ENCODE results near the gene ZNHIT6. TPM values are rescaled to one million over a fixed set of nuclear protein-coding genes. Genes with fewer than 3 reads are reported as not detected.

The ZNHIT6 gene
- total and polyA plus RNA-seq, 2 of the 8 experiments (the other 6 are each of a cell fraction or from before 2014, with no cell fraction given), result 5.9 to 17.2 TPM

DNA sequence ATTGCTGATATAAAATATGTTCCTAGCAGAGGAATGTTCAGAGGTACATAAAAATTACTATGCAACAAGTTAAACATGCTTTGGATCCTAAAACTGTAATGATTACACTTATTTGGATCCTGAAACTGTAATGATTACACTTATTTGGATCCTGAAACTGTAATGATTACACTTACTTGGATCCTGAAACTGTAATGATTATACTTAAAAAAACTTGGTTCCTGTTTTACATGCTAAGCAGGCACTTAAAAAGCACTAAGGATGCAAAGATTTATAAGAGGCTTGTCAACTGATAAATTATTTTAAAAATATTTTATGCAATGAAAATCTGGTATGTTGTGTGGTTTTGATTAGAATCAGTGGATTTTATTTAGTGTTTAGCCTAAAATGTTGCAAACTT, 47.7 kb downstream of the ZNHIT6 start:
- no peak overlapping the region for H4K8ac ChIP-seq (ENCODE audit: extremely low read depth, insufficient read depth, low read length)
- no peak overlapping the region for H3K4ac ChIP-seq (replicated peaks; ENCODE audit: insufficient read length, low read depth, low read length)
- no peak overlapping the region for H3K14ac ChIP-seq (ENCODE audit: insufficient read length)
- H3K56ac ChIP-seq (replicated peaks; ENCODE audit: insufficient read length, low read depth, low read length), result no peak overlapping the region
- no peak overlapping the region for H2BK12ac ChIP-seq (ENCODE audit: low read depth, low read length)
- H3K4me2 ChIP-seq (ENCODE audit: insufficient read depth in 1 of 2, low read depth in 2 of 2, low read length in 2 of 2), result no peak overlapping the region
- no peak overlapping the region for H4K5ac ChIP-seq (ENCODE audit: insufficient read length, low read depth, low read length)
- no peaks in the 10 kb centered on the region; a peak in 1 of 8 replicates for H3K36me3 ChIP-seq (ENCODE audit: control insufficient read depth in 2 of 4, insufficient read depth in 4 of 4, low read length in 3 of 4)
- H3K9me3 ChIP-seq (ENCODE audit: insufficient read depth in 2 of 2, low read depth in 1 of 2, low read length in 1 of 2), result no peaks in the 10 kb centered on the region
- no peak for FAIRE-seq
- no peak for DNase-seq (ENCODE audit: low read depth in 1 of 2, low spot score in 2 of 2)
- H2BK15ac ChIP-seq (ENCODE audit: low read length), result no peak overlapping the region
- no peak overlapping the region for H2BK5ac ChIP-seq (ENCODE audit: low read depth, low read length)
- H2BK120ac ChIP-seq (replicated peaks; ENCODE audit: low read depth, low read length), result no peak overlapping the region
- no peak overlapping the region for H3K27ac ChIP-seq (ENCODE audit: low read depth, low read length)
- H2BK20ac ChIP-seq (ENCODE audit: low read length), result no peak overlapping the region
- POLR2A ChIA-PET (ENCODE audit: partially characterized antibody), result no interaction called here
- CTCF ChIA-PET (ENCODE audit: partially characterized antibody), result interaction anchor here (0.7 to 1.6 kb wide), 4 partner anchors 20 to 704 kb away, joined by 3 read pairs; no protein-coding TSS in a partner anchor
- H2AK5ac ChIP-seq (ENCODE audit: low read depth, low read length), result no peak overlapping the region
- no peak overlapping the region for H3K18ac ChIP-seq (ENCODE audit: extremely low read depth, low read length)
- H3K79me2 ChIP-seq (ENCODE audit: control insufficient read depth in 1 of 2, insufficient read depth in 2 of 2, low read length in 2 of 2), result no peaks in the 10 kb centered on the region
- no peaks in the 10 kb centered on the region for H4K20me1 ChIP-seq (replicated peaks in 1 of 2; ENCODE audit: control insufficient read depth in 1 of 2, insufficient read depth in 2 of 2, low read length in 2 of 2)
- no peak overlapping the region for H2AFZ ChIP-seq (ENCODE audit: low read length)
- no peaks in the 10 kb centered on the region for H3K79me1 ChIP-seq (ENCODE audit: low read depth, low read length)
- H3K23ac ChIP-seq (ENCODE audit: insufficient read length), result no peak overlapping the region
- no peaks in the 10 kb centered on the region for H3K4me1 ChIP-seq (replicated peaks in 1 of 4; ENCODE audit: control insufficient read depth in 3 of 4, insufficient read depth in 4 of 4, low read length in 3 of 4)
- H3K4me3 ChIP-seq (ENCODE audit: extremely low read depth in 1 of 4, insufficient read depth in 2 of 4, low read depth in 3 of 4, low read length in 4 of 4), result no peak overlapping the region
- H3K23me2 ChIP-seq (ENCODE audit: low read depth, low read length), result no peaks in the 10 kb centered on the region
- H3K27me3 ChIP-seq (replicated peaks in 1 of 4; ENCODE audit: control insufficient read depth in 3 of 4, extremely low read depth in 1 of 4, insufficient read depth in 3 of 4, low read length in 3 of 4), result no peaks in the 10 kb centered on the region
- H4K91ac ChIP-seq (replicated peaks; ENCODE audit: insufficient read length, low read length), result no peak overlapping the region
- H3K9ac ChIP-seq (replicated peaks in 1 of 4; ENCODE audit: extremely low read depth in 1 of 4, low read depth in 3 of 4, low read length in 3 of 4), result no peak overlapping the region
- TF ChIP-seq SP4 (IDR thresholded peaks at IDR 0.05; ENCODE audit: low read length) (no peak), SUZ12 (IDR thresholded peaks at IDR 0.05; ENCODE audit: low read length) (no peak), ASH2L (IDR thresholded peaks at IDR 0.05; ENCODE audit: low read length) (no peak), SP1 (IDR thresholded peaks at IDR 0.05; ENCODE audit: low read depth, low read length) (no peak), TAF1 (IDR thresholded peaks at IDR 0.05; ENCODE audit: low read depth, low read length) (no peak), POLR2AphosphoS5 (IDR thresholded peaks at IDR 0.05; ENCODE audit: low read depth, low read length) (no peak), EZH2 (IDR thresholded peaks at IDR 0.05; ENCODE audit: low read depth, low read length, severe bottlenecking) (no peak), SIX5 (IDR thresholded peaks at IDR 0.05; ENCODE audit: low read depth, low read length) (no peak)
- TF ChIP-seq, protein P1, sequence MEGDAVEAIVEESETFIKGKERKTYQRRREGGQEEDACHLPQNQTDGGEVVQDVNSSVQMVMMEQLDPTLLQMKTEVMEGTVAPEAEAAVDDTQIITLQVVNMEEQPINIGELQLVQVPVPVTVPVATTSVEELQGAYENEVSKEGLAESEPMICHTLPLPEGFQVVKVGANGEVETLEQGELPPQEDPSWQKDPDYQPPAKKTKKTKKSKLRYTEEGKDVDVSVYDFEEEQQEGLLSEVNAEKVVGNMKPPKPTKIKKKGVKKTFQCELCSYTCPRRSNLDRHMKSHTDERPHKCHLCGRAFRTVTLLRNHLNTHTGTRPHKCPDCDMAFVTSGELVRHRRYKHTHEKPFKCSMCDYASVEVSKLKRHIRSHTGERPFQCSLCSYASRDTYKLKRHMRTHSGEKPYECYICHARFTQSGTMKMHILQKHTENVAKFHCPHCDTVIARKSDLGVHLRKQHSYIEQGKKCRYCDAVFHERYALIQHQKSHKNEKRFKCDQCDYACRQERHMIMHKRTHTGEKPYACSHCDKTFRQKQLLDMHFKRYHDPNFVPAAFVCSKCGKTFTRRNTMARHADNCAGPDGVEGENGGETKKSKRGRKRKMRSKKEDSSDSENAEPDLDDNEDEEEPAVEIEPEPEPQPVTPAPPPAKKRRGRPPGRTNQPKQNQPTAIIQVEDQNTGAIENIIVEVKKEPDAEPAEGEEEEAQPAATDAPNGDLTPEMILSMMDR (IDR thresholded peaks at IDR 0.05; ENCODE audit: control extremely low read depth in 1 of 3, insufficient read depth in 1 of 3, low read depth in 1 of 3, low read length in 3 of 3), result no peak
